HG02588 (cell line): ENCODE data around the gene CNTNAP2.

Experiments
- ATAC-seq: cut with Tn5 transposase; IDR thresholded peaks from one replicate; pipeline ENCODE4 v1.9.1; 2021; ENCODE audit warnings: mild to moderate bottlenecking, moderate library complexity; ENCODE audit not compliant: unreplicated experiment

The CNTNAP2 gene

GRCh38 chr7:146285418-146285817, 168.8 kb downstream of the CNTNAP2 start:
- ATAC-seq = no peak

DNA sequence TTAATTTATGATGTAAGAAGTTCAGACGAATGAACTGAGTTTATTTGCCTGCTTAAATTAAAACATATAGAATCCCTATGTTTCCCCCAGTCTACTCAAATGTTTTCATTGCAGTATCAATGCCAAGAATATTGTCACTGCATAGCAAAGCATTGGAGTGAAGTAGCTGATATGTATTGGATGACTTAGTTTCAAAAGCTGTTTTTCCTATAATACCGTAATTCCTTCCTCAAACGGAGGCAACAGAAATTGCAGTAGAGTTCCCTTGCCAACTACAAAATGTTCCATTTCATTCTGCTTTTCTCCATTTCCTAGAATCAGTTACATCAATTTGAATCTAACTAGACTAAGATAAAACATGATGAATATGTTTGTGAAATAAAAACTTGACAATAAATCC, 174.1 kb downstream of the CNTNAP2 start:
- ATAC-seq = no peak

GRCh38 chr7:146291900-146292299, 175.3 kb downstream of the CNTNAP2 start:
- no peak for ATAC-seq

DNA sequence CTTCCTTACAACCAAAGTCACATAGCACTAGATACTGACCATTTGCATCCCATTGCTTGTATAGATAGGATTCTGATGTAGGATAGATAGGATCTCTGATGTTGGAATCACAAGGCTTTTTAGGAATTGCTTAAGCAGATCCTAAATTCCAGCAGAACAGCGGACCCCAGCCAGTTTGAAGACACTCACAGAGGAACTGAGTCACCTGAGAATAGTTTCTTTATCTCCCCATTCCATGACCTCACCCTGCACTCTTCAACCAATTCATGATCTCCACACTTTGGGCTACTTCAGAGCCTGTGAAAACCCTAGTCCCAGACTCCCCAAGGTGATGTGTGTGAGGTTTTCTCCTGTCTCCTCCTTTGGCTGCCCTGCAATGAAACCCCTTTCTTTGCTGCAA, 179.4 kb downstream of the CNTNAP2 start:
- ATAC-seq = no peak

DNA sequence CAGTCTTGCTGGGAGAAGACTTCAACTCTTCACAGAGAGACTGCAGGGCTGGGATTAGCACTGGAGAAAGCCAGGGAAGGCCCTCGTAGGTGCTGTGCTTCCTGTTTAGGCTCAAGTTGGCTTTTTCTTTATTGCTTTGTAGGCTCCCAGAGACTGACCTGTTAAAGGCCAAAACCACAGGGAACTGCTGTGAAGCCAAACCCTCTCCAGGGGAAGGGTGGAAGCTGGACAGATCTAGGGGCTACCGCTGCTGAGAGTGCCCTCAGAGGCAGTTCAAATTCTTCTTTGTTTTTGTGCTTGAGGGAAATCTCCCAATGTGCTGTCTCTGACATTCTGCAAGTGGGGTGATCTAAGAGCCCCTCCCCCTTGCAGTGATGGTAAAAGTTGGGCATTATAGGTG, 198.4 kb downstream of the CNTNAP2 start:
- no peak for ATAC-seq

GRCh38 chr7:146319629-146320028, 203.0 kb downstream of the CNTNAP2 start:
- no peak for ATAC-seq

- no peak for ATAC-seq
Measured at GRCh38 chr7:146321301-146321700, 204.7 kb downstream of the CNTNAP2 start.

DNA sequence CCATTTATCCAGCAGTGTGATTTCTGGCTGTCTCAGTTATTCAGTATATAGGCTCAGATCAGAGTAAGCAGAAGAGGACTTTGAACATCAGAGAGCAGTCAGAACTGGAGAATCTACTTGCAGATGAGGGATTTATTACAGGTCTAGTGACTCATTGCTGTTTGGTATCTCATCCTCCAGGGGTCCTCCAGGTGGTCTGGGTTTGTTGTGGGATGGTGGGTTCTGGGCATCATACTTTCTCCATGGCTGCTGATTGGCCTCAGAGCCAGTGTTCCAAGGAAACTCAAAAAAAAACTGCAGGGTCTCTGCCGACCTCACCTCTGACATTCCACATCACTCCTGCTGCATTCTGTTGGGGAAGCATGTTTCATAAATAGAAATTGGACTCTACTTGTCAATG, 214.8 kb downstream of the CNTNAP2 start:
- ATAC-seq = no peak

- ATAC-seq = no peak
Measured at GRCh38 chr7:146345251-146345650, 228.7 kb downstream of the CNTNAP2 start.

GRCh38 chr7:146346096-146346495, 229.5 kb downstream of the CNTNAP2 start:
- ATAC-seq = no peak

GRCh38 chr7:146355216-146355615, 238.6 kb downstream of the CNTNAP2 start:
- ATAC-seq = no peak

- no peak for ATAC-seq
Measured at GRCh38 chr7:146359176-146359575, 242.6 kb downstream of the CNTNAP2 start.

- ATAC-seq = no peak
Measured at GRCh38 chr7:146366938-146367337, 250.3 kb downstream of the CNTNAP2 start.

GRCh38 chr7:146370171-146370570, 253.6 kb downstream of the CNTNAP2 start:
- no peak for ATAC-seq

- ATAC-seq = no peak
Measured at GRCh38 chr7:146375170-146375569, 258.6 kb downstream of the CNTNAP2 start.

GRCh38 chr7:146378196-146378595, 261.6 kb downstream of the CNTNAP2 start:
- no peak for ATAC-seq

GRCh38 chr7:146387140-146387539, 270.5 kb downstream of the CNTNAP2 start:
- no peak for ATAC-seq

DNA sequence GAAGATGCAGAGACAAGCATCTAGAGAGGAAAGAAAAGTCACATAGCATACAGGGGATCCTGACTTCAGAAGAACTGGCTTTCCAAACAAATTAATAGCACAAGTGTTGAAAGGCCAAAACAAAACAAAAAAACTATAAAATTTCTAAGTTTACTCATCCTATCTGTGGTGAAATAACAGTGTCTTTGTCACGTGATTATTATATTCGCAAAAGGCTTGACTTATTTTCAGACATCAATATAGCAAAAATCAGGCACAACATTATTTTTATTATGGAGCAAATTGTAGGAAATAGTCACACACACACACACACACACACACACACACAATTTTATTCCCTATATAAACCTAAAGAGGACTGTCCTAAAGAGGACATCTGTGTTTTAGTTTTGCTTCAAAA, 272.3 kb downstream of the CNTNAP2 start:
- ATAC-seq = no peak

DNA sequence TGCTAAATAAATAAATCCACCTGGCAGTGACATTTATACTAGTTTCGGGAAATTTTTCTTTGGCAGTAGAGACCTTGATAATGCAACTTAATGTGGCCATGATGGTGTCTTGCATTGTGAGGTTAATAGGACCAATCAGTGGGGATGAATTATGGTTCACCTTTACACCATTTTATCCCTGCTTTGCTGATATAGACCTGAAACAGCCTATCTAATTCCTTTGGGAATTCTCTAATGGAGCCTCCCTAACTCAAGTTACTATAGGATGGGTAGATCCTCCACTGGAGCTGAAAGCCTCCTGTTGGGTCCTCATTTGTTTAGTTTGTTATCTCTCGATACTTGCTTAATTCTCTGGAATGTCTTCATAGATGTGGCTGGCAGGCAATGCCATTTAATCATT, 276.7 kb downstream of the CNTNAP2 start:
- ATAC-seq = no peak

GRCh38 chr7:146397141-146397540, 280.5 kb downstream of the CNTNAP2 start:
- ATAC-seq = no peak

GRCh38 chr7:146401939-146402338, 285.3 kb downstream of the CNTNAP2 start:
- ATAC-seq = no peak

DNA sequence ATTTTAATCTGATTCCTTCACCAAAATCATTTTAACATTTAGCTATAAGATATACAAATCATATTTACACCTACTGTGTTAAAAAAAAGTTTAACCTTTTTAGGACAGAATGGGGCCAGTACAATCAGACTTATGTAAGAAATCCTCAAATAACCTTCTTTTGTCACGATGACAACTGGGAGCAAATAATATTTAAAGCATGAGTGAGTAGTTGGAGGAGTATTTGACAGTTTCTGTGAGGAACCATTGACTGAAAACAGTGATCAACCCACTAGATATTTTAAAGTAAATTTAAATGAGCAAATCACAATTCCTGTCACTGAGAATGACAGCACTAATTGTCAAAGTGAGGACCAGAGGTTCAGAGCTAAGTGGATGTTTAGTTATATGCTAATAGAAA, 289.1 kb downstream of the CNTNAP2 start:
- no peak for ATAC-seq

DNA sequence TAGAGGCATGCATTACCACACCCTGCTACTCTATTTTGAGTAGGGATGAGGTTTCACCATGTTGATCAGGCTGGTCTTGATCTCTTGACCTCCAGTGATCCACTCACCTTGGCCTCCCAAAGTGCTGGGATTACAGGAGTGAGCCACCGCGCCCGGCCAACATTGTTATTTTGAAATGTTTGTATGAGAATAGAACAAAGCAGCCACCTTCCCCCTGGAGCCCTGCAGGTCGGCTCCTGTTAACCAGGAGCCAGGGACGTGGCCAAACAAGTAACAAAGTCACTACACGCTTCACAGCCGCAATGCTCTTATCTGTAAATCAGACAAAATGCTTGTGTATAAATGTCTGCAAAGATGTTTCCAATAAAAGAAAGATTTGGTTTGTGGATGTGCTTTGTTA, 295.4 kb downstream of the CNTNAP2 start:
- no peak for ATAC-seq

DNA sequence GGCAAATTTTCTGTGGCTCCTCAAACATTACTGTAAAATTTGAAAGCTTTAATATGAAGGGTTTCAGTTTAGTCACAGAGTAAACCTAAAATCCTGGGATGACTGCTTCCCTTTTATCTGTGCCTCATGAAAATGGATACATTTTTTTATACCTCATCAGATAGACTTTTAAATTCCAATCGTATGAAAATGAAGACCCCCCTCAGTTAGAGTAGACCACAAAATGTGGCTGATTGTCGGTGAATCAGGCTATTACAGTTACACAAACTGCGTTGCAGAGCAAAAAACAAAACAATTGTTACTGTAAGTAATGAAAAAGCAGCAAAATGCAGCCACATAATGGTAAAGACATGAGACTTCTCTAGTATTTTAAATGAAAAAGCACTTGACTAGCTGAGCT, 296.2 kb downstream of the CNTNAP2 start:
- no peak for ATAC-seq
